ENCODE data around the gene GOT1. TPM values are rescaled to one million over a fixed set of nuclear protein-coding genes. Genes with fewer than 3 reads are reported as not detected.

GOT1 gene
- total and polyA plus RNA-seq, 4 donors, result 73.5 to 271 (median 123) TPM

DNA sequence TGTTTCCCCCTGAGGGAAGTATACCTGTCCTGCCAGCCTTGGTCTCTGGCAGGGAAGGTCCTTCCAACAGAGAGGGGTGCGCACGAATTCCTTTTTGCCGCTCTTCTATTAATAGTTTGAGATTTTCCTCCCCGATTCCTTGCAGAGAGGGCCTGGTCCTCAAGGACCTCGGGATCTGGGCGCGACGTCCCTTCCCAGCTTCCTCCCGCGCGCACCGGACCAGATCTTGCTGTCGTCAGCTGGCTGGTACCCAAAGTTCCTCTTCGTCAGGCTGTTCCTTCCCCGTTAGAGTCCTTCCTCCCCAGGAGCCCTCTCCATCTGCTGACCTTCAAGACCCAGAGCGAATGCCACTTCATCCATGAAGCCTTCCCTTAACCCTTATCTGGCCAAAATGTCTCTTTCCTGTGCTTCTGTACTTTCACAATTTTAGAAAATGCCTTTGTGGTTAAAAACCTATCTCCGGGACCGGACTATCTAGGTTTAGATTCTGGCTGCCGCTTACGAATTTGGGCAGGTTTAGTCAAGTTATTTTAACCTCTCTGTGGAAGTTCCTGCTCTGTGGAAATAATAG, 851 bp upstream of the GOT1 start:
- WGBS, result under 1% methylated on average over 20 of the region's 20 CpGs
- H3K27ac ChIP-seq (ENCODE audit: low read depth in 1 of 2, low read length in 2 of 2), result peak overlapping the region; percentile 94 to 96
- no peak for TF ChIP-seq HNF4G (IDR thresholded peaks at IDR 0.05)
- TF ChIP-seq YY1 (IDR thresholded peaks at IDR 0.05), result no peak
- TF ChIP-seq RAD21 (IDR thresholded peaks at IDR 0.05), result no peak
- no peak for TF ChIP-seq SP1 (IDR thresholded peaks at IDR 0.05)
- TF ChIP-seq, protein P1, sequence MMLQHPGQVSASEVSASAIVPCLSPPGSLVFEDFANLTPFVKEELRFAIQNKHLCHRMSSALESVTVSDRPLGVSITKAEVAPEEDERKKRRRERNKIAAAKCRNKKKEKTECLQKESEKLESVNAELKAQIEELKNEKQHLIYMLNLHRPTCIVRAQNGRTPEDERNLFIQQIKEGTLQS (IDR thresholded peaks at IDR 0.05), result no peak
- TF ChIP-seq HNF4A (conservative IDR thresholded peaks at IDR 0.05), result no peak
- no peak for TF ChIP-seq JUND (IDR thresholded peaks at IDR 0.05)
- TF ChIP-seq, protein P2, sequence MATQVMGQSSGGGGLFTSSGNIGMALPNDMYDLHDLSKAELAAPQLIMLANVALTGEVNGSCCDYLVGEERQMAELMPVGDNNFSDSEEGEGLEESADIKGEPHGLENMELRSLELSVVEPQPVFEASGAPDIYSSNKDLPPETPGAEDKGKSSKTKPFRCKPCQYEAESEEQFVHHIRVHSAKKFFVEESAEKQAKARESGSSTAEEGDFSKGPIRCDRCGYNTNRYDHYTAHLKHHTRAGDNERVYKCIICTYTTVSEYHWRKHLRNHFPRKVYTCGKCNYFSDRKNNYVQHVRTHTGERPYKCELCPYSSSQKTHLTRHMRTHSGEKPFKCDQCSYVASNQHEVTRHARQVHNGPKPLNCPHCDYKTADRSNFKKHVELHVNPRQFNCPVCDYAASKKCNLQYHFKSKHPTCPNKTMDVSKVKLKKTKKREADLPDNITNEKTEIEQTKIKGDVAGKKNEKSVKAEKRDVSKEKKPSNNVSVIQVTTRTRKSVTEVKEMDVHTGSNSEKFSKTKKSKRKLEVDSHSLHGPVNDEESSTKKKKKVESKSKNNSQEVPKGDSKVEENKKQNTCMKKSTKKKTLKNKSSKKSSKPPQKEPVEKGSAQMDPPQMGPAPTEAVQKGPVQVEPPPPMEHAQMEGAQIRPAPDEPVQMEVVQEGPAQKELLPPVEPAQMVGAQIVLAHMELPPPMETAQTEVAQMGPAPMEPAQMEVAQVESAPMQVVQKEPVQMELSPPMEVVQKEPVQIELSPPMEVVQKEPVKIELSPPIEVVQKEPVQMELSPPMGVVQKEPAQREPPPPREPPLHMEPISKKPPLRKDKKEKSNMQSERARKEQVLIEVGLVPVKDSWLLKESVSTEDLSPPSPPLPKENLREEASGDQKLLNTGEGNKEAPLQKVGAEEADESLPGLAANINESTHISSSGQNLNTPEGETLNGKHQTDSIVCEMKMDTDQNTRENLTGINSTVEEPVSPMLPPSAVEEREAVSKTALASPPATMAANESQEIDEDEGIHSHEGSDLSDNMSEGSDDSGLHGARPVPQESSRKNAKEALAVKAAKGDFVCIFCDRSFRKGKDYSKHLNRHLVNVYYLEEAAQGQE (IDR thresholded peaks at IDR 0.05), result no peak
- TF ChIP-seq GABPA (IDR thresholded peaks at IDR 0.05 in 1 of 2, conservative IDR thresholded peaks at IDR 0.05 in 1 of 2), result no peak
- TF ChIP-seq FOXA2 (IDR thresholded peaks at IDR 0.05), result no peak
- TF ChIP-seq, protein P3, sequence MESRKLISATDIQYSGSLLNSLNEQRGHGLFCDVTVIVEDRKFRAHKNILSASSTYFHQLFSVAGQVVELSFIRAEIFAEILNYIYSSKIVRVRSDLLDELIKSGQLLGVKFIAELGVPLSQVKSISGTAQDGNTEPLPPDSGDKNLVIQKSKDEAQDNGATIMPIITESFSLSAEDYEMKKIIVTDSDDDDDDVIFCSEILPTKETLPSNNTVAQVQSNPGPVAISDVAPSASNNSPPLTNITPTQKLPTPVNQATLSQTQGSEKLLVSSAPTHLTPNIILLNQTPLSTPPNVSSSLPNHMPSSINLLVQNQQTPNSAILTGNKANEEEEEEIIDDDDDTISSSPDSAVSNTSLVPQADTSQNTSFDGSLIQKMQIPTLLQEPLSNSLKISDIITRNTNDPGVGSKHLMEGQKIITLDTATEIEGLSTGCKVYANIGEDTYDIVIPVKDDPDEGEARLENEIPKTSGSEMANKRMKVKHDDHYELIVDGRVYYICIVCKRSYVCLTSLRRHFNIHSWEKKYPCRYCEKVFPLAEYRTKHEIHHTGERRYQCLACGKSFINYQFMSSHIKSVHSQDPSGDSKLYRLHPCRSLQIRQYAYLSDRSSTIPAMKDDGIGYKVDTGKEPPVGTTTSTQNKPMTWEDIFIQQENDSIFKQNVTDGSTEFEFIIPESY (IDR thresholded peaks at IDR 0.05), result no peak
- no peak for TF ChIP-seq TAF1 (conservative IDR thresholded peaks at IDR 0.05)
- TF ChIP-seq NR2F2 (IDR thresholded peaks at IDR 0.05), result no peak
- TF ChIP-seq, protein P4, sequence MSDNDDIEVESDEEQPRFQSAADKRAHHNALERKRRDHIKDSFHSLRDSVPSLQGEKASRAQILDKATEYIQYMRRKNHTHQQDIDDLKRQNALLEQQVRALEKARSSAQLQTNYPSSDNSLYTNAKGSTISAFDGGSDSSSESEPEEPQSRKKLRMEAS (IDR thresholded peaks at IDR 0.05), result no peak
- no peak for TF ChIP-seq EGR1 (IDR thresholded peaks at IDR 0.05; ENCODE audit: low read depth in 2 of 2)
- TF ChIP-seq FOXA1 (IDR thresholded peaks at IDR 0.05), result no peak
- TF ChIP-seq RXRA (IDR thresholded peaks at IDR 0.05), result no peak

DNA sequence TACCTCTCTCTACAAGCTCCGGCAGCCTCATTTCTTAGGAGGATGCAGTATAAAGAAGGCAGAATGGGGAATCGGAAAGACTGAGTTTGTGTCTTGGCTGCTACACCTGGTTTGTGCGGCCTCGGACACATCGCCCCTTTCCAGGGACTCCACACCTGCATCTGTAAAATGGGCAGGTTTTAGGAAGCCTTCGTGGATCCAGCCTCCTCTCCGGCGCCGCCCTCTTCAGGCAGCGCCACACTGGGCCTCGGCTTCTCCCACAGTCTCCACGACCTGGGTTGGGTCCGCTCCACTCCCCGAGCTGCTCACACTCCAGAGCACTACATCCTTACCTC, 341 bp downstream of the GOT1 start:
- peaks cover 0 to 9% (median 7%) of the 10 kb centered on the region in 4 donors for H3K36me3 ChIP-seq (ENCODE audit: control insufficient read depth in 4 of 4, insufficient read depth in 3 of 4, low read depth in 1 of 4, low read length in 3 of 4)
- peaks cover 6 to 47% (median 39%) of the 10 kb centered on the region in 4 donors for H3K4me1 ChIP-seq (ENCODE audit: control insufficient read depth in 4 of 4, insufficient read depth in 4 of 4, low read length in 3 of 4)
- DNase-seq (ENCODE audit: low spot score), result no peak
- no peaks in the 10 kb centered on the region for H3K9me3 ChIP-seq (ENCODE audit: control insufficient read depth in 4 of 4, low read length in 3 of 4)
- H3K9ac ChIP-seq (ENCODE audit: low read depth in 1 of 2, low read length in 2 of 2), result peak overlapping the region; percentile 86 to 95
- 4% methylated on average over 14 of the region's 14 CpGs for WGBS
- peak overlapping the region; percentile 67 to 96 (median 77) for H3K4me3 ChIP-seq (ENCODE audit: low read depth in 1 of 3, low read length in 3 of 3)
- H3K27me3 ChIP-seq (ENCODE audit: control insufficient read depth in 4 of 4, insufficient read depth in 4 of 4, low read length in 3 of 4), result no peaks in the 10 kb centered on the region
- peak overlapping the region; percentile 88 to 89 for H3K27ac ChIP-seq (ENCODE audit: low read depth in 1 of 2, low read length in 2 of 2)
- TF ChIP-seq YY1 (IDR thresholded peaks at IDR 0.05), result no peak
- TF ChIP-seq, protein P5, sequence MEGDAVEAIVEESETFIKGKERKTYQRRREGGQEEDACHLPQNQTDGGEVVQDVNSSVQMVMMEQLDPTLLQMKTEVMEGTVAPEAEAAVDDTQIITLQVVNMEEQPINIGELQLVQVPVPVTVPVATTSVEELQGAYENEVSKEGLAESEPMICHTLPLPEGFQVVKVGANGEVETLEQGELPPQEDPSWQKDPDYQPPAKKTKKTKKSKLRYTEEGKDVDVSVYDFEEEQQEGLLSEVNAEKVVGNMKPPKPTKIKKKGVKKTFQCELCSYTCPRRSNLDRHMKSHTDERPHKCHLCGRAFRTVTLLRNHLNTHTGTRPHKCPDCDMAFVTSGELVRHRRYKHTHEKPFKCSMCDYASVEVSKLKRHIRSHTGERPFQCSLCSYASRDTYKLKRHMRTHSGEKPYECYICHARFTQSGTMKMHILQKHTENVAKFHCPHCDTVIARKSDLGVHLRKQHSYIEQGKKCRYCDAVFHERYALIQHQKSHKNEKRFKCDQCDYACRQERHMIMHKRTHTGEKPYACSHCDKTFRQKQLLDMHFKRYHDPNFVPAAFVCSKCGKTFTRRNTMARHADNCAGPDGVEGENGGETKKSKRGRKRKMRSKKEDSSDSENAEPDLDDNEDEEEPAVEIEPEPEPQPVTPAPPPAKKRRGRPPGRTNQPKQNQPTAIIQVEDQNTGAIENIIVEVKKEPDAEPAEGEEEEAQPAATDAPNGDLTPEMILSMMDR (IDR thresholded peaks at IDR 0.05; ENCODE audit: low read depth, low read length, missing input control), result no peak
- TF ChIP-seq RXRA (IDR thresholded peaks at IDR 0.05), result no peak
- TF ChIP-seq, protein P2 (IDR thresholded peaks at IDR 0.05), result no peak
- no peak for TF ChIP-seq GABPA (IDR thresholded peaks at IDR 0.05 in 1 of 2, conservative IDR thresholded peaks at IDR 0.05 in 1 of 2)
- TF ChIP-seq RAD21 (IDR thresholded peaks at IDR 0.05), result no peak
- TF ChIP-seq, protein P4 (IDR thresholded peaks at IDR 0.05), result no peak
- TF ChIP-seq FOXA1 (IDR thresholded peaks at IDR 0.05), result no peak
- no peak for TF ChIP-seq FOXA2 (IDR thresholded peaks at IDR 0.05)
- no peak for TF ChIP-seq TAF1 (conservative IDR thresholded peaks at IDR 0.05)
- no peak for TF ChIP-seq JUND (IDR thresholded peaks at IDR 0.05)
- TF ChIP-seq HNF4A (conservative IDR thresholded peaks at IDR 0.05), result no peak
- TF ChIP-seq, protein P1 (IDR thresholded peaks at IDR 0.05), result no peak
- TF ChIP-seq EGR1 (IDR thresholded peaks at IDR 0.05; ENCODE audit: low read depth in 2 of 2), result no peak

More for the DNA sequence above, 851 bp upstream of the GOT1 start:
- Histone ChIP-seq H3K9ac (ENCODE audit: low read depth in 1 of 2, low read length in 2 of 2) (peak overlapping the region; percentile 72 to 98), H3K9me3 (ENCODE audit: control insufficient read depth in 4 of 4, low read length in 3 of 4) (no peaks in the 10 kb centered on the region), H3K36me3 (ENCODE audit: control insufficient read depth in 4 of 4, insufficient read depth in 3 of 4, low read depth in 1 of 4, low read length in 3 of 4) (no peaks in the 10 kb centered on the region), H3K4me3 (ENCODE audit: low read depth in 1 of 3, low read length in 3 of 3) (peak overlapping the region; percentile 65 to 78 (median 68)), H3K4me1 (ENCODE audit: control insufficient read depth in 4 of 4, insufficient read depth in 4 of 4, low read length in 3 of 4) (peaks cover 0 to 35% (median 30%) of the 10 kb centered on the region in 4 donors), H3K27me3 (ENCODE audit: control insufficient read depth in 4 of 4, insufficient read depth in 4 of 4, low read length in 3 of 4) (no peaks in the 10 kb centered on the region)
- peak; percentile 64 for DNase-seq (ENCODE audit: low spot score)

All from liver (tissue), 9 donors.